GM10847 (cell line): Measurements from ENCODE around the gene GPR3.

ENCODE experiments used
- POLR2A ChIP-seq: IDR thresholded peaks from 2 replicates; pipeline ENCODE4 v1.6.1; 2011; ENCODE audit not compliant: insufficient read length; ENCODE audit errors: extremely low read depth

The GPR3 gene

GRCh38 chr1:27444632-27445031, 52.2 kb downstream of the GPR3 start:
- no peak for TF ChIP-seq POLR2A
